B cell (primary cell): ENCODE data around the gene TBX18. TPM values are rescaled to one million over a fixed set of nuclear protein-coding genes. Genes with fewer than 3 reads are reported as not detected.

Source experiments
- ATAC-seq: fragments of 200-7000 bp; cut with Tn5 transposase; one replicate; pipeline ENCODE4 v1.10.0; 2021; ENCODE audit warnings: low read depth, mild to moderate bottlenecking, moderate number of reproducible peaks, moderate library complexity
- CTCF ChIA-PET: fragments of 350-600 bp; sonication (Branson Sonifier 250); formaldehyde crosslinking; loops from one replicate; lab custom pipeline; 2021; ENCODE audit warnings: antibody characterized with exemption, inconsistent platforms; lab: Charles Lee
- POLR2A ChIA-PET: fragments of 350-600 bp; sonication (Branson Sonifier 250); formaldehyde crosslinking; loops from one replicate; lab custom pipeline; 2021; ENCODE audit warnings: antibody characterized with exemption; lab: Charles Lee
- DNase-seq: peaks from one replicate; pipeline ENCODE4 v3.0.0; 2013
- H2AFZ ChIP-seq: 2 replicates; pipeline ENCODE4 v1.6.1; 2012; ENCODE audit warnings: mild to moderate bottlenecking, low read depth, low read length; ENCODE audit not compliant: insufficient read depth, poor library complexity, severe bottlenecking
- H3K27ac ChIP-seq, 2 donors: 1 replicate in 1 of 2; 2 replicates in 1 of 2; pipeline ENCODE4 v1.5.1; 2012 to 2013; ENCODE audit warnings: low read length in 2 of 2, mild to moderate bottlenecking in 2 of 2, moderate library complexity in 1 of 2
- H3K27me3 ChIP-seq, 4 experiments: fragments of 200-600 bp in 1 of 4; sonication (generic) in 1 of 4; replicated peaks in 1 of 4; 1 replicate in 2 of 4; 2 replicates in 2 of 4; pipeline versions ENCODE4 v1.6.1 to v1.7.0; 2013 to 2016; ENCODE audit warnings: low read length in 3 of 4, mild to moderate bottlenecking in 2 of 4, mixed read lengths in 1 of 4, moderate library complexity in 1 of 4; ENCODE audit not compliant: insufficient read depth in 4 of 4, control insufficient read depth in 3 of 4; ENCODE audit errors: control extremely low read depth in 1 of 4
- H3K36me3 ChIP-seq, 2 experiments: replicated peaks in 1 of 2; 1 replicate in 1 of 2; 2 replicates in 1 of 2; pipeline versions ENCODE4 v1.6.1 to v1.7.1; 2013; ENCODE audit warnings: low read length in 1 of 2; ENCODE audit not compliant: insufficient read depth in 2 of 2, control insufficient read depth in 1 of 2; ENCODE audit errors: control extremely low read depth in 1 of 2, extremely low read depth in 1 of 2
- H3K4me1 ChIP-seq, 2 donors: fragments of 200-600 bp in 1 of 2; sonication (generic) in 1 of 2; 1 replicate in 1 of 2; 2 replicates in 1 of 2; pipeline versions ENCODE4 v1.5.1 to v1.6.1; 2013 to 2017; ENCODE audit warnings: low read length in 2 of 2; ENCODE audit not compliant: control insufficient read depth in 2 of 2, insufficient read depth in 2 of 2
- H3K4me2 ChIP-seq: replicated peaks from 2 replicates; pipeline ENCODE3; 2012; ENCODE audit warnings: mild to moderate bottlenecking, low read depth, low read length; ENCODE audit not compliant: poor library complexity, severe bottlenecking
- H3K4me3 ChIP-seq, 5 experiments: fragments of 200-600 bp in 1 of 5; sonication (generic) in 1 of 5; 1 replicate in 3 of 5; 2 replicates in 2 of 5; pipeline versions ENCODE4 v1.5.1 to v1.7.0; 2011 to 2016; ENCODE audit warnings: low read length in 4 of 5, mild to moderate bottlenecking in 4 of 5, low read depth in 2 of 5, control low read depth in 1 of 5, moderate library complexity in 1 of 5; ENCODE audit not compliant: insufficient read depth in 1 of 5; ENCODE audit errors: control extremely low read depth in 1 of 5, extremely low read depth in 1 of 5
- H3K79me2 ChIP-seq: fragments of 200-600 bp; sonication (generic); one replicate; pipeline ENCODE4 v1.6.0; 2016; ENCODE audit warnings: low read length; ENCODE audit not compliant: control insufficient read depth, insufficient read depth
- H3K9ac ChIP-seq: fragments of 200-600 bp; sonication (generic); 2 replicates; pipeline ENCODE4 v1.6.1; 2017; ENCODE audit warnings: mild to moderate bottlenecking, low read length, moderate library complexity
- H3K9me3 ChIP-seq, 3 donors: one replicate each; pipeline versions ENCODE4 v1.6.1 to v1.7.1; 2013; ENCODE audit warnings: low read length in 2 of 3; ENCODE audit not compliant: control insufficient read depth in 2 of 3, insufficient read depth in 1 of 3; ENCODE audit errors: control extremely low read depth in 1 of 3
- H4K20me1 ChIP-seq: 2 replicates; pipeline ENCODE4 v1.6.0; 2012; ENCODE audit warnings: mild to moderate bottlenecking, low read length; ENCODE audit not compliant: insufficient read depth, control insufficient read depth, poor library complexity, severe bottlenecking
- H3K27ac Mint-ChIP-seq: one replicate; pipeline ENCODE4 v1.8.0; 2021; ENCODE audit warnings: mixed read lengths
- H3K27me3 Mint-ChIP-seq: one replicate; pipeline ENCODE4 v1.8.0; 2021; ENCODE audit warnings: mixed read lengths
- H3K4me1 Mint-ChIP-seq: one replicate; pipeline ENCODE4 v1.8.0; 2021; ENCODE audit warnings: mixed read lengths
- H3K4me3 Mint-ChIP-seq: one replicate; pipeline ENCODE4 v1.8.0; 2021; ENCODE audit warnings: mixed read lengths
- H3K9me3 Mint-ChIP-seq: one replicate; pipeline ENCODE4 v1.8.0; 2022; ENCODE audit warnings: mixed read lengths; ENCODE audit not compliant: insufficient read depth
- EZH2 ChIP-seq: IDR thresholded peaks from 2 replicates; pipeline ENCODE4 v1.6.1; 2012; ENCODE audit warnings: borderline replicate concordance, low read depth, mild to moderate bottlenecking, moderate library complexity, low read length; ENCODE audit not compliant: insufficient read depth, poor library complexity, severe bottlenecking
- WGBS: methylation state at CpG from one replicate; pipeline ENCODE4 v1.1.5; 2013; ENCODE audit warnings: missing lambda C conversion rate; ENCODE audit not compliant: insufficient coverage; 5-methylcytosine and 5-hydroxymethylcytosine counted together
- intact Hi-C: fragments of 100-400 bp; cut with micrococcal nuclease; formaldehyde crosslinking; loops from one replicate; pipeline ENCODE4 v1.10.0; 2022
- polyA plus RNA-seq: library from polyadenylated mRNA; depleted of rRNA; stranded (reverse); fragments of >200 nt; gene quantifications from 2 replicates; pipeline ENCODE4 v1.2.3, GENCODE V29; 2012
- total RNA-seq, 2 donors: library from RNA; stranded (reverse); fragments of 120-200 nt in 1 of 2; gene quantifications; 1 replicate in 1 of 2; 2 replicates in 1 of 2; pipeline versions ENCODE4 v1.2.3 to v1.2.4, GENCODE V29; 2013 to 2022
- TF ChIP-seq, protein P1 (sequence below): fragments of 200-600 bp; IDR thresholded peaks from one replicate; pipeline ENCODE4 v1.8.0; 2022; ENCODE audit warnings: antibody characterized with exemption, mild to moderate bottlenecking

TBX18 gene
- total and polyA plus RNA-seq, 2 donors (not counting 1 experiment from before 2014, with no cell fraction given): not detected

- Histone ChIP-seq H3K27ac (no peak overlapping the region), H3K27me3 (peaks cover 0 to 15% (median 2%) of the 10 kb centered on the region in 4 experiments), H3K4me1 (no peaks in the 10 kb centered on the region), H3K9ac (no peak overlapping the region), H3K36me3 (no peaks in the 10 kb centered on the region), H3K4me2 (no peak overlapping the region), H3K9me3 (no peaks in the 10 kb centered on the region), H4K20me1 (no peaks in the 10 kb centered on the region), H2AFZ (no peak overlapping the region), H3K4me3 (no peak overlapping the region), H3K79me2 (no peaks in the 10 kb centered on the region)
- 80% methylated on average over 3 of the region's 6 CpGs for WGBS
- POLR2A ChIA-PET: no interaction called here
- no peak overlapping the region for H3K4me3 Mint-ChIP-seq
- H3K27me3 Mint-ChIP-seq: peaks cover 16% of the 10 kb centered on the region
- H3K4me1 Mint-ChIP-seq: peaks cover under 1% of the 10 kb centered on the region
- CTCF ChIA-PET: no interaction called here
- TF ChIP-seq, protein P1, sequence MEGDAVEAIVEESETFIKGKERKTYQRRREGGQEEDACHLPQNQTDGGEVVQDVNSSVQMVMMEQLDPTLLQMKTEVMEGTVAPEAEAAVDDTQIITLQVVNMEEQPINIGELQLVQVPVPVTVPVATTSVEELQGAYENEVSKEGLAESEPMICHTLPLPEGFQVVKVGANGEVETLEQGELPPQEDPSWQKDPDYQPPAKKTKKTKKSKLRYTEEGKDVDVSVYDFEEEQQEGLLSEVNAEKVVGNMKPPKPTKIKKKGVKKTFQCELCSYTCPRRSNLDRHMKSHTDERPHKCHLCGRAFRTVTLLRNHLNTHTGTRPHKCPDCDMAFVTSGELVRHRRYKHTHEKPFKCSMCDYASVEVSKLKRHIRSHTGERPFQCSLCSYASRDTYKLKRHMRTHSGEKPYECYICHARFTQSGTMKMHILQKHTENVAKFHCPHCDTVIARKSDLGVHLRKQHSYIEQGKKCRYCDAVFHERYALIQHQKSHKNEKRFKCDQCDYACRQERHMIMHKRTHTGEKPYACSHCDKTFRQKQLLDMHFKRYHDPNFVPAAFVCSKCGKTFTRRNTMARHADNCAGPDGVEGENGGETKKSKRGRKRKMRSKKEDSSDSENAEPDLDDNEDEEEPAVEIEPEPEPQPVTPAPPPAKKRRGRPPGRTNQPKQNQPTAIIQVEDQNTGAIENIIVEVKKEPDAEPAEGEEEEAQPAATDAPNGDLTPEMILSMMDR: no peak
- TF ChIP-seq EZH2: no peak
- H3K27ac Mint-ChIP-seq: no peak overlapping the region
- H3K9me3 Mint-ChIP-seq: no peaks in the 10 kb centered on the region
- ATAC-seq: no peak
- DNase-seq: no peak
- intact Hi-C loops: no loop called here
Measured at GRCh38 chr6:84756877-84757276, 7.5 kb downstream of the TBX18 start.

GRCh38 chr6:84756466-84756865 is 7.9 kb downstream of the TBX18 start:
- no peak overlapping the region for H3K27ac ChIP-seq
- H3K79me2 ChIP-seq: no peaks in the 10 kb centered on the region
- no peaks in the 10 kb centered on the region for H3K4me1 ChIP-seq
- 93% methylated on average over 6 of the region's 7 CpGs for WGBS
- no peaks in the 10 kb centered on the region for H3K36me3 ChIP-seq
- no peak overlapping the region for H2AFZ ChIP-seq
- POLR2A ChIA-PET: no interaction called here
- ATAC-seq (no peak), DNase-seq (no peak)
- no peaks in the 10 kb centered on the region for H3K9me3 Mint-ChIP-seq
- H3K4me1 Mint-ChIP-seq: no peaks in the 10 kb centered on the region
- CTCF ChIA-PET: no interaction called here
- TF ChIP-seq, protein P1: no peak
- TF ChIP-seq EZH2: no peak
- no peaks in the 10 kb centered on the region for H3K9me3 ChIP-seq
- H3K9ac ChIP-seq: no peak overlapping the region
- H3K4me3 ChIP-seq: no peak overlapping the region
- H4K20me1 ChIP-seq: no peaks in the 10 kb centered on the region
- H3K27me3 Mint-ChIP-seq: peaks cover 13% of the 10 kb centered on the region
- H3K27ac Mint-ChIP-seq: no peak overlapping the region
- H3K27me3 ChIP-seq: peaks cover 0 to 11% (median 2%) of the 10 kb centered on the region in 4 experiments
- H3K4me2 ChIP-seq: no peak overlapping the region
- intact Hi-C loops: no loop called here
- no peak overlapping the region for H3K4me3 Mint-ChIP-seq
